Right lobe of liver (tissue), 4 donors: ENCODE data around the gene LPCAT3.

ENCODE experiments used
- CTCF ChIP-seq, 4 donors: fragments of 200-600 bp in 3 of 4; fragments of 450-650 bp in 1 of 4; IDR thresholded peaks; one replicate each; pipeline versions ENCODE4 v1.5.1 to v1.8.0; 2016 to 2022; ENCODE audit warnings: antibody characterized with exemption in 4 of 4, mild to moderate bottlenecking in 2 of 4
- POLR2A ChIP-seq: fragments of 450-650 bp; IDR thresholded peaks from one replicate; pipeline ENCODE4 v1.6.1; 2017; ENCODE audit warnings: antibody characterized with exemption, mild to moderate bottlenecking
- donor health status: DM: no; HTN: no; CAD: no.
- donor health status: DM: no; HTN: no; CAD: no.
- donor health status: DM: no; HTN: yes; CAD: no.

GRCh38 chr12:6962285-6963015 is 55.8 kb downstream of the LPCAT3 start:
- TF ChIP-seq CTCF (IDR thresholded peaks at IDR 0.05) (no peak), POLR2A (no peak)
